Subcutaneous adipose tissue (tissue), 4 donors: Measurements from ENCODE around the gene CD19. TPM values are rescaled to one million over a fixed set of nuclear protein-coding genes. Genes with fewer than 3 reads are reported as not detected.

Experiments used
- CTCF ChIP-seq: fragments of 450-650 bp; IDR thresholded peaks from one replicate; pipeline ENCODE4 v1.5.1; 2016; ENCODE audit warnings: low read depth, mild to moderate bottlenecking, control low read depth, antibody characterized with exemption, moderate library complexity
- total RNA-seq, 4 donors: library from RNA; depleted of rRNA; stranded (reverse); fragments of >200 nt; gene quantifications; one replicate each; pipeline ENCODE4 v1.1.0, GENCODE V29; 2016

Gene CD19
- total RNA-seq, 4 donors from 2014 or later = 0.68 TPM; not detected in 3

- TF ChIP-seq CTCF = no peak
These were observed 7.9 kb upstream of the CD19 start for GRCh38 chr16:28923652-28924398.

- no peak for TF ChIP-seq CTCF
These were observed 7.4 kb upstream of the CD19 start for GRCh38 chr16:28924399-28924761.

- TF ChIP-seq CTCF = no peak
These were observed 6.9 kb upstream of the CD19 start, which contains the start of gene RABEP2 for GRCh38 chr16:28924762-28925385. RABEP2 (minus strand) TSS chr16:28925238; CDS start chr16:28925163, 75 bp downstream.

GRCh38 chr16:28925386-28926228 is 6.2 kb upstream of the CD19 start:
- TF ChIP-seq CTCF = no peak

- TF ChIP-seq CTCF = no peak
These were observed 4.0 kb upstream of the CD19 start for GRCh38 chr16:28927815-28928214.

- TF ChIP-seq CTCF = no peak
These were observed 1.6 kb upstream of the CD19 start for GRCh38 chr16:28930203-28930602.

GRCh38 chr16:28930652-28931051 is 1.1 kb upstream of the CD19 start:
- no peak for TF ChIP-seq CTCF
